Renal cortex interstitium (tissue), 15 donors: Measurements from ENCODE around the gene VN1R2. TPM values are rescaled to one million over a fixed set of nuclear protein-coding genes. Genes with fewer than 3 reads are reported as not detected.
"Not testable (repeated sequence)": the region's sequence is repeated elsewhere in the genome, so short reads cannot be mapped to it uniquely, and the experiment has no call there.

Source experiments
- DNase-seq, 11 donors: peaks; one replicate each; pipeline ENCODE4 v3.0.0-alpha.2; 2013; ENCODE audit warnings: low read depth in 9 of 11, low spot score in 4 of 11; ENCODE audit errors: extremely low read depth in 1 of 11
- long read RNA-seq, 16 experiments: transcript quantifications; one replicate each; lab custom pipeline, GENCODE V29; 2026
- polyA plus RNA-seq, 3 donors: library from polyadenylated mRNA; unstranded; fragments of 120-200 nt; gene quantifications; one replicate each; pipeline ENCODE4 v1.2.1, GENCODE V29; 2013; ENCODE audit not compliant: insufficient read length in 3 of 3

Gene VN1R2
- not detected for polyA plus RNA-seq
- long read RNA-seq, donor 1, result 0 reads
- long read RNA-seq, donor 2, result 0 reads
- long read RNA-seq, donor 3, partial matches to known transcripts, result 0 of 1 reads
- long read RNA-seq, donor 3, other reads (novel, unspliced or antisense), result 0 of 1 reads
- long read RNA-seq, donor 4, result 0 reads
- long read RNA-seq, donor 5, result 0 reads
- long read RNA-seq, donor 6, result 0 reads
- long read RNA-seq, donor 7, result 0 reads
- long read RNA-seq, donor 8, result 0 reads
- long read RNA-seq, donor 9, result 0 reads
- long read RNA-seq, donor 10, result 0 reads
- long read RNA-seq, donor 11, result 0 reads
- long read RNA-seq, donor 12, result 0 reads
- long read RNA-seq, donor 13, result 0 reads
- long read RNA-seq, donor 14, result 0 reads
- long read RNA-seq, donor 15, result 0 reads
- long read RNA-seq, donor 16, result 0 reads

- DNase-seq, result not testable (repeated sequence)
Observed at GRCh38 chr19:53257715-53258342, at the start of gene VN1R2. VN1R2 (plus strand) TSS chr19:53258292; CDS start chr19:53258376, 84 bp downstream.

GRCh38 chr19:53211554-53211953, 46.5 kb upstream of the VN1R2 start:
- not testable (repeated sequence) for DNase-seq

- no peak for DNase-seq
Observed at GRCh38 chr19:53212703-53213320, 45.3 kb upstream of the VN1R2 start.

- not testable (repeated sequence) for DNase-seq
Observed at GRCh38 chr19:53222716-53223115, 35.4 kb upstream of the VN1R2 start.

GRCh38 chr19:53224606-53225005, 33.5 kb upstream of the VN1R2 start:
- no peak for DNase-seq

GRCh38 chr19:53237114-53237777, 20.8 kb upstream of the VN1R2 start:
- no peak for DNase-seq

- no peak for DNase-seq
Observed at GRCh38 chr19:53246498-53246897, 11.6 kb upstream of the VN1R2 start.

- peak; percentile 56 to 82 (median 76) for DNase-seq
Observed at GRCh38 chr19:53254411-53255341, 3.4 kb upstream of the VN1R2 start, which contains the start of gene ZNF677. ZNF677 (minus strand) TSS chr19:53254873; CDS start chr19:53251550, 3,323 bp downstream.

GRCh38 chr19:53267623-53268022, 9.5 kb downstream of the VN1R2 start, which contains the start of gene VN1R4:
VN1R4 (minus strand) TSS chr19:53267723; CDS start chr19:53267665, 58 bp downstream.
- not testable (repeated sequence) for DNase-seq

- not testable (repeated sequence) for DNase-seq
Observed at GRCh38 chr19:53269861-53270260, 11.8 kb downstream of the VN1R2 start.

GRCh38 chr19:53272044-53272443, 14.0 kb downstream of the VN1R2 start:
- no peak for DNase-seq

GRCh38 chr19:53275480-53275879, 17.4 kb downstream of the VN1R2 start:
- DNase-seq, result no peak

GRCh38 chr19:53281947-53282346, 23.9 kb downstream of the VN1R2 start:
- peak in 1 of 11 donors; percentile 0 for DNase-seq

- DNase-seq, result no peak
Observed at GRCh38 chr19:53285087-53285486, 27.0 kb downstream of the VN1R2 start.

GRCh38 chr19:53290758-53291549, 32.9 kb downstream of the VN1R2 start:
- no peak for DNase-seq

- no peak for DNase-seq
Observed at GRCh38 chr19:53294786-53295441, 36.8 kb downstream of the VN1R2 start.

GRCh38 chr19:53301341-53301740, 43.2 kb downstream of the VN1R2 start:
- DNase-seq, result not testable (repeated sequence)
